Subcutaneous abdominal adipose tissue (tissue), 5 donors: ENCODE data around the gene KRTAP5-9.
"Not testable (repeated sequence)": the region's sequence is repeated elsewhere in the genome, so short reads cannot be mapped to it uniquely, and the experiment has no call there.

ENCODE experiments used
- H3K27ac ChIP-seq: one replicate; pipeline ENCODE4 v1.7.0; 2013; ENCODE audit warnings: low read depth, mild to moderate bottlenecking, inconsistent platforms, low read length, moderate library complexity
- H3K27me3 ChIP-seq, 5 donors: one replicate each; pipeline ENCODE4 v1.7.0; 2013; ENCODE audit warnings: low read length in 5 of 5, inconsistent platforms in 1 of 5; ENCODE audit not compliant: control insufficient read depth in 5 of 5, insufficient read depth in 4 of 5
- H3K36me3 ChIP-seq, 5 donors: one replicate each; pipeline ENCODE4 v1.7.0; 2013; ENCODE audit warnings: low read length in 5 of 5; ENCODE audit not compliant: control insufficient read depth in 5 of 5, insufficient read depth in 5 of 5
- H3K4me1 ChIP-seq, 5 donors: one replicate each; pipeline ENCODE4 v1.7.0; 2013; ENCODE audit warnings: low read length in 5 of 5, mild to moderate bottlenecking in 3 of 5, moderate library complexity in 1 of 5; ENCODE audit not compliant: control insufficient read depth in 5 of 5, insufficient read depth in 5 of 5
- H3K4me3 ChIP-seq, 5 donors: one replicate each; pipeline ENCODE4 v1.7.0; 2013; ENCODE audit warnings: low read length in 5 of 5, low read depth in 1 of 5
- H3K9ac ChIP-seq, 5 donors: one replicate each; pipeline ENCODE4 v1.7.0; 2013; ENCODE audit warnings: low read length in 5 of 5, mild to moderate bottlenecking in 4 of 5, moderate library complexity in 3 of 5
- H3K9me3 ChIP-seq, 5 donors: one replicate each; pipeline ENCODE4 v1.7.0; 2013; ENCODE audit warnings: low read length in 5 of 5; ENCODE audit not compliant: control insufficient read depth in 5 of 5
- donor health status: healthy.
- donor health status: healthy.
- donor health status: healthy.
- donor health status: healthy.
- donor health status: healthy.

Gene KRTAP5-9

DNA sequence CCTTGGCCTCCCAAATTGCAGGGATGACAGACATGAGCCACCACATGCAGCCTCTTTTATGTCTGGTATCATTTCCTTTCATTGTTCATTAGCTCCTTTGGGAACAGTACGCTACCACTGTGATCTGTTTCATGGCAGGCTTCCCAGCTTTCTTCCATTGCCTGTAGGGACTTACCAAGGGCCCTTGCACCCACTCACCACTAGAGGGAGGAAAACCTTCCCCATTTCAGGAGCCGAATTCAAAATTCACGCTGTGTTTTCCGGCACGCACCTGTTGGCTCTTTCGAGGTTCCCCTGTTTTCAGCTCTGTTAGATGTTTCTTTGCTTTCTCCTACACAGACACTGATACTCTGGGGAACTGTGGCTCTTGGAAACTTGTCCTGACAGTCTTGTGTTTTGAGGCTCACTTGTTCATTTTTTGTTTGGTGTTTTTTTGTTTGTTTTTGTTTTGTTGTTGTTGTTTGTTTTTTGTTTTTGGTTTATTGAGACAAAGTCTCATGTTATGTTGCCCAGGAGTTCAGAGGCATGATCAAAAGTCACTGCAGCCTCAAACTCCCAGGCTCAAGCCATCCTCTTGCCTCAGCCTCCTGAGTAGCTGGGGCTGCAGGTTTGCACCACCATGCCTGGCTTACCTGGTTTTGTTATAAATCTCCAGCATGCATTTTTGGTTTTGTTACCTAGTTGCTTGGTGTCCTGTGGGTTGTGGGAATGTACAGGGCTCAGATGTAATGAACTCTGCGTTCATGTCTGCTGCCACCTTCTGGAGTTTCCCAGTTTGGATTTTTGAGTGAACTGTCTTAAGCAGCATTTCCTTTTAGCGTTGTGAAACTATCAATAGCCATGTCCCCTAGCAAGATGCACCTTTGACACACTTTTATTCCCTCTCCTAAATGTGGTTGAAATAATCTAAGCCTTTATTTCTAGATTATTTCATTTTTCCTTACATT is 32.1 kb downstream of the KRTAP5-9 start:
- Histone ChIP-seq H3K27me3 (peaks cover 0 to 14% (median 3%) of the 10 kb centered on the region in 5 donors), H3K9me3 (no peaks in the 10 kb centered on the region), H3K4me3 (no peak overlapping the region), H3K27ac (no peak overlapping the region), H3K9ac (no peak overlapping the region), H3K36me3 (no peaks in the 10 kb centered on the region), H3K4me1 (peaks cover 0 to 21% (median 15%) of the 10 kb centered on the region in 5 donors)

DNA sequence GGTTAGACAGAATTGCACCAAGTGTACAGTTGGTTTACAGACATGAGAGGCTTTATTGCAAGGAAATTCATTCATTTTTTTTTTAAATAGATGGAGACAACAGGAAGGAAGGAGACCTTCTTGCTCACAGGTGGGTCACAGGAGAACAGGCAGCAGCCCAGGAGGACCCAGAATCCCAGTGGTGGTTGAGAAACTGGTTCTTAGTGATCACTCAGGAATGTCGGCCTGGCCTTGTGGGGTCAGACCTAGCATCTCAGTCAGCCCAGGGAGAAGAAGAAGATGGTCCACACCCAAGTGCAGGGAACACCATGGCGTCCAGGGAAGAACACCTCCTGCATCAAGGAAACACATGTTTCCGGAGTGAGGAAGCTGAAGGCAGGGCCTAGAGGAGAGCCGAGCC is 33.6 kb downstream of the KRTAP5-9 start:
- Histone ChIP-seq H3K36me3 (no peaks in the 10 kb centered on the region), H3K4me1 (peaks cover 0 to 21% (median 15%) of the 10 kb centered on the region in 5 donors), H3K9me3 (no peaks in the 10 kb centered on the region), H3K27ac (no peak overlapping the region), H3K4me3 (no peak overlapping the region), H3K27me3 (peaks cover 0 to 10% (median 3%) of the 10 kb centered on the region in 5 donors), H3K9ac (no peak overlapping the region)

DNA sequence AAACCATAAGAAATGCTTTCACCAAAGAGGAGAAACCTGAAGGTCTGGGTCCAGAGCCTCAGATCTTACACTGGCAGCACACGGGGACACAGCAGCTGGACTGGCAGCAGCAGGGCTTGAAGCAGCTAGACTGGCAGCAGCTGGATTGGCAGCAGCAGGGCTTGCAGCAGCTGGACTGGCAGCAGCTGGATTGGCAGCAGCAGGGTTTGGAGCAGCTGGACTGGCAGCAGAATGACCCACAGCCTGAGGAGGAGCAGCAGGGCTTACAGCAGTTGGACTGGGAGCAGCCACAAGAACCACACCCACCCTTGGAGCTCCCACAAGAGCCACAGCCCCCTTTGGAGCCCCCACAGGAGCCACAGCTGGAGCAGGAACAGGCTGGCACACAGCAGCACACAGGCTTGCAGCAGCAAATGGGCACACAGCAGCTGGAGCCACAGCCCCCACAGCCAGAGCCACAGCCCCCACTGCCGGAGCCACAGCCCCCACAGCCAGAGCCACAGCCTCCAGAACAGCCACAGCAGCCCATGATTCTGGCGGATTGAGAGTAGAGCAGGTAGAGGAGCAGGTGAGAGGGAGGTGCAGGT is 34.2 kb downstream of the KRTAP5-9 start, which contains the start of gene KRTAP5-11:
TSS of gene KRTAP5-11 (minus strand) at position 567 of the 587 bp plus-strand sequence. CDS start at position 529, 38 bp downstream.
- no peaks in the 10 kb centered on the region for H3K36me3 ChIP-seq
- peaks cover 0 to 8% (median 2%) of the 10 kb centered on the region in 5 donors for H3K27me3 ChIP-seq
- no peak within 1 kb of the TSS for H3K9ac ChIP-seq
- no peak within 1 kb of the TSS for H3K4me3 ChIP-seq
- no peaks in the 10 kb centered on the region for H3K9me3 ChIP-seq
- H3K27ac ChIP-seq: no peak within 1 kb of the TSS
- peaks cover 0 to 21% (median 15%) of the 10 kb centered on the region in 5 donors for H3K4me1 ChIP-seq

DNA sequence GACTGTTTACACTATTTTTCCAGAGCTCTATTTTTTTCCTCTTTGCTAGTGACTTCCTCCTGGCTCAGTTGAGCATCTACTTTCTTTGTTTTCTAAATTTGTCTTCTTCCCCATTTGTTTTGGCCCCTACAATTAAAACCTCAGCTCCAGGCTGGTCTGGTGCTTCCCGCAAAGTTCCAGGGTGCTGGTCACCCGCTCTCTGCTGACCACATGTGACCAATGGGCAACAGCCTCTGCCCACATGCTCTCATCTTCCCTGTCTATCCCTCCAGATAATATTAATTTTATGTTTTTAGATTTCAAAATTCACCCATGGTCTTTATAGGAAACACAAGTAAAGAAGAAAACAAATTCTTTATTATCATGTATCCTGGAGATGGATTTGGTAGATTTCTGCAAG is 34.7 kb downstream of the KRTAP5-9 start:
- H3K4me3 ChIP-seq, H3K9me3 ChIP-seq, H3K27me3 ChIP-seq, H3K36me3 ChIP-seq, H3K9ac ChIP-seq, H3K27ac ChIP-seq: not testable (repeated sequence)
- H3K4me1 ChIP-seq: peaks cover 0 to 21% (median 15%) of the 10 kb centered on the region in 5 donors

DNA sequence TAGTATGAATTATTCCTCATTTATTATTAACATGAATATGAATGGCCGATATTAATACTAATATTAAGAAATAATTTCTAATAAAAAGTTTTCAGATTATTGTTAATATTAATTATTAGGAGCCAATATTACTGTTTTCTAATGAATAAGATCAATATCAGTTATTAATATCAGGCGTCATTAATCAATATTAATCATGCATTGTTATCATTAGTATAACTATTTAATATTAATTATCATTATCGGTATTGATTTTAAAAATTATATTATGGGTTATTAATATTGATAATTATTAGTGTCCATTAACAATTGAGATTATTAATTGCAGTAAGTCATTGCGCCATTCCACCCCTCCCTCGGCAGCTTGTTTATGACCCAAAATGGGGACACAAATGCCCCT is 37.5 kb downstream of the KRTAP5-9 start:
- H3K9me3 ChIP-seq, H3K27ac ChIP-seq, H3K27me3 ChIP-seq, H3K9ac ChIP-seq, H3K36me3 ChIP-seq, H3K4me3 ChIP-seq: not testable (repeated sequence)
- H3K4me1 ChIP-seq: peaks cover 0 to 10% (median 3%) of the 10 kb centered on the region in 5 donors

DNA sequence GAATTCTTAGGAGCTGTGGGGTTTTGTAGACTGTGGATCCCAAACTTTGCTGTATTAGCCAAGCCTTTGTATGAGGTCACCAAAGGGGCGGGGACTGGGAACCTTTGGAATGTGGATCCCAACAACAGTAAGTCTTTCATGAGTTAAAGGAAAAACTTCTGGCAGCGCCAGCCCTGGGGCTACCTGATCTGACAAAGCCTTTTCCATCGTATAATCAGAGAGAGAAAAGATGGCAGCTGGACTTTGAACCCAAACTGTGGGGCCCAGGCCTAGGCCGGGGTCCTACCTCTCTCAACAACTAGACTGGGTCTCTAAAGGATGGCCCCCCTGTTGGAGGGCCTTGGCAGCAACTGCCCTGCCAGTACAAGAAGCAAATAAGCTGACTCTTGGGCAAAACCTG is 40.1 kb downstream of the KRTAP5-9 start:
- H3K9ac ChIP-seq, H3K27me3 ChIP-seq, H3K27ac ChIP-seq, H3K4me1 ChIP-seq, H3K9me3 ChIP-seq, H3K36me3 ChIP-seq, H3K4me3 ChIP-seq: not testable (repeated sequence)

DNA sequence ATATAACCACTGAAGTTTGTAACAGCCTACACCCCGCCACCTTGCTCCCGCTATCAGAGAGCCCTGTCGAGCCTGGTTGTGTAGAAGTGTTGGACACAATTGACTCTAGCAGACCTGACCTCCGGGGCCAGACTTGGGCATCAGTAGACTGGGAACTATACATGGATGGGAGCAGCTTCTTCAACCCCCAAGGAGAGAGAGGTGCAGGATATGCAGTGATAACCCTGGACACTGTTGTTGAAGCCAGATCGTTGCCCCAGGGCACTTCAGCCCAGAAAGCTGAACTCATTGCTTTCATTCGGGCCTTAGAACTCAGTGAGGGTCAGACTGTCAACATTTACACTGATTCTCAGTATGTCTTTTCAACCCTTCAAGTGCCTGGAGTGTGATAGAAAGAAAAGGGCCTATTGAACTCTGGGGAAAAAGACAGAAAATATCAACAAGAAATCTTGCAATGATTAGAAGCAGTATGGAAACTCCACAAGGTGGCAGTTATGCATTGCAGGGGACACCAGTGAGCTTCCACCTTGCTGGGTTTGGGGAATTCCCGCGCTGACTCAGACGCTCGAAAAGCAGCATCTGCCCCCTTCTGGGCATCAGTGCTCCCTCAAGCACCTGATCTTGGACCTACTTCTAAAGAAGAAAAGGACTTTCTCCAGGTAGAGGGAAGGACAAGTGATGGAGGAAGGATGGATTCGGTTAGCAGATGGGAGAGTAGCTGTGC is 40.8 kb downstream of the KRTAP5-9 start:
- H3K27me3 ChIP-seq, H3K9me3 ChIP-seq, H3K4me3 ChIP-seq, H3K4me1 ChIP-seq, H3K9ac ChIP-seq, H3K27ac ChIP-seq, H3K36me3 ChIP-seq: not testable (repeated sequence)

DNA sequence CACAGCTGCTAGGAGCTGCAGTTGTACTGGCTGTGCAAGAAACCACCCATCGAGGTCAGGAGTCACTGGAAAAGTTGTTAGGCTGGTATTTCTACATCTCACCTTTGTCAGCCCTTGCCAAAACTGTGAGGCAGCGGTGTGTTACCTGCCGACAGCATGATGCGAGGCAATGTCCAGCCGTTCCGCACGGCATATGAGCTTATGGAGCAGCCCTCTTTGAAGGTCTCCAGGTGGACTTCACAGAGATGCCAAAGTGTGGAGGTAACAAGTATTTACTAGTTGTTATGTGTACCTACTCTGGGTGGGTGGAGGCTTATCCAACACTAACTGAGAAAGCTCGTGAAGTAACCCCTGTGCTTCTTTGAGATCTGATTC is 41.3 kb downstream of the KRTAP5-9 start:
- not testable (repeated sequence) for H3K27ac ChIP-seq, H3K4me3 ChIP-seq, H3K4me1 ChIP-seq, H3K36me3 ChIP-seq, H3K9me3 ChIP-seq, H3K9ac ChIP-seq, H3K27me3 ChIP-seq
